Immature natural killer cell (primary cell): ENCODE results near the gene UBFD1. TPM values are rescaled to one million over a fixed set of nuclear protein-coding genes. Genes with fewer than 3 reads are reported as not detected.
A peak's percentile ranks its signal among the peaks of the same experiment; 100 is the strongest.

ENCODE experiments used
- DNase-seq, 3 donors: peaks; one replicate each; pipeline ENCODE4 v3.0.0; 2022; ENCODE audit warnings: mixed read lengths in 1 of 3
- H3K27ac Mint-ChIP-seq, 6 donors: one replicate each; pipeline ENCODE4 v1.8.0; 2020; ENCODE audit warnings: mixed read lengths in 6 of 6, mild to moderate bottlenecking in 5 of 6, inconsistent platforms in 4 of 6, moderate library complexity in 3 of 6
- H3K27me3 Mint-ChIP-seq, 3 donors: one replicate each; pipeline ENCODE4 v1.8.0; 2020 to 2021; ENCODE audit warnings: low read depth in 3 of 3, mild to moderate bottlenecking in 3 of 3, mixed read lengths in 3 of 3, moderate library complexity in 3 of 3, inconsistent platforms in 1 of 3
- H3K36me3 Mint-ChIP-seq, 3 donors: one replicate each; pipeline ENCODE4 v1.8.0; 2020; ENCODE audit warnings: mixed read lengths in 3 of 3, inconsistent platforms in 2 of 3, mild to moderate bottlenecking in 2 of 3
- H3K4me1 Mint-ChIP-seq, 2 donors: one replicate each; pipeline ENCODE4 v1.8.0; 2020; ENCODE audit warnings: inconsistent platforms in 2 of 2, mild to moderate bottlenecking in 2 of 2, mixed read lengths in 2 of 2, moderate library complexity in 1 of 2
- H3K4me3 Mint-ChIP-seq, 5 donors: one replicate each; pipeline ENCODE4 v1.8.0; 2020; ENCODE audit warnings: mild to moderate bottlenecking in 5 of 5, mixed read lengths in 5 of 5, inconsistent platforms in 3 of 5, moderate library complexity in 3 of 5
- H3K9me3 Mint-ChIP-seq, 6 donors: one replicate each; pipeline ENCODE4 v1.8.0; 2020; ENCODE audit warnings: mild to moderate bottlenecking in 6 of 6, mixed read lengths in 6 of 6, inconsistent platforms in 4 of 6, moderate library complexity in 3 of 6
- polyA plus RNA-seq, 3 donors: library from polyadenylated mRNA; unstranded; fragments of 300-500 nt; fragmentation: Illumina TruSeq; gene quantifications; one replicate each; pipeline ENCODE4 v1.2.3, GENCODE V29; 2021

UBFD1 gene
- polyA plus RNA-seq, 3 donors from 2014 or later, result 13.1 to 18.8 (median 14.2) TPM

- H3K36me3 Mint-ChIP-seq, result peaks cover 21 to 27% (median 26%) of the 10 kb centered on the region in 3 donors
- peak overlapping the region in 1 of 6 donors; percentile 45 for H3K27ac Mint-ChIP-seq
- peaks cover 0 to 2% (median 2%) of the 10 kb centered on the region in 3 donors for H3K27me3 Mint-ChIP-seq
- no peak for DNase-seq
- no peaks in the 10 kb centered on the region for H3K9me3 Mint-ChIP-seq
- no peak overlapping the region for H3K4me3 Mint-ChIP-seq
- peaks cover 9 to 15% of the 10 kb centered on the region in 2 donors for H3K4me1 Mint-ChIP-seq
Observed at GRCh38 chr16:23518435-23518891, 39.1 kb upstream of the UBFD1 start.

GRCh38 chr16:23519282-23519681 is 38.2 kb upstream of the UBFD1 start:
- Mint-ChIP-seq H3K4me1 (peaks cover 9 to 15% of the 10 kb centered on the region in 2 donors), H3K4me3 (no peak overlapping the region), H3K36me3 (peaks cover 25 to 33% (median 32%) of the 10 kb centered on the region in 3 donors), H3K27me3 (peaks cover 0 to 2% (median 2%) of the 10 kb centered on the region in 3 donors), H3K9me3 (no peaks in the 10 kb centered on the region), H3K27ac (no peak overlapping the region)
- DNase-seq, result no peak

GRCh38 chr16:23520500-23520899 is 37.0 kb upstream of the UBFD1 start:
- Mint-ChIP-seq H3K4me1 (peaks cover 2 to 3% of the 10 kb centered on the region in 2 donors), H3K27me3 (peaks cover 0 to 2% (median 1%) of the 10 kb centered on the region in 3 donors), H3K9me3 (no peaks in the 10 kb centered on the region), H3K4me3 (no peak overlapping the region), H3K36me3 (peaks cover 32 to 43% (median 41%) of the 10 kb centered on the region in 3 donors), H3K27ac (no peak overlapping the region)
- no peak for DNase-seq

- H3K4me3 Mint-ChIP-seq, result no peak overlapping the region
- DNase-seq, result no peak
- H3K27ac Mint-ChIP-seq, result no peak overlapping the region
- H3K9me3 Mint-ChIP-seq, result no peaks in the 10 kb centered on the region
- no peaks in the 10 kb centered on the region for H3K27me3 Mint-ChIP-seq
- peaks cover 32 to 43% (median 41%) of the 10 kb centered on the region in 3 donors for H3K36me3 Mint-ChIP-seq
- H3K4me1 Mint-ChIP-seq, result no peaks in the 10 kb centered on the region
Observed at GRCh38 chr16:23521037-23521743, 36.3 kb upstream of the UBFD1 start.

- no peaks in the 10 kb centered on the region for H3K27me3 Mint-ChIP-seq
- no peak overlapping the region for H3K4me3 Mint-ChIP-seq
- H3K4me1 Mint-ChIP-seq, result no peaks in the 10 kb centered on the region
- H3K9me3 Mint-ChIP-seq, result no peaks in the 10 kb centered on the region
- H3K27ac Mint-ChIP-seq, result no peak overlapping the region
- no peak for DNase-seq
- peaks cover 32 to 43% (median 41%) of the 10 kb centered on the region in 3 donors for H3K36me3 Mint-ChIP-seq
Observed at GRCh38 chr16:23521965-23522364, 35.6 kb upstream of the UBFD1 start.

- DNase-seq, result no peak
- peaks cover 32 to 50% (median 48%) of the 10 kb centered on the region in 3 donors for H3K36me3 Mint-ChIP-seq
- peak overlapping the region in 1 of 6 donors; percentile 28 for H3K27ac Mint-ChIP-seq
- no peak overlapping the region for H3K4me3 Mint-ChIP-seq
- no peaks in the 10 kb centered on the region for H3K9me3 Mint-ChIP-seq
- H3K4me1 Mint-ChIP-seq, result no peaks in the 10 kb centered on the region
- H3K27me3 Mint-ChIP-seq, result no peaks in the 10 kb centered on the region
Observed at GRCh38 chr16:23523321-23523720, 34.2 kb upstream of the UBFD1 start.

GRCh38 chr16:23523876-23524385 is 33.6 kb upstream of the UBFD1 start:
- Mint-ChIP-seq H3K4me1 (no peaks in the 10 kb centered on the region), H3K36me3 (peaks cover 32 to 54% (median 48%) of the 10 kb centered on the region in 3 donors)

GRCh38 chr16:23524886-23525285 is 32.6 kb upstream of the UBFD1 start:
- no peak overlapping the region for H3K27ac Mint-ChIP-seq
- DNase-seq, result no peak
- H3K4me1 Mint-ChIP-seq, result no peaks in the 10 kb centered on the region
- H3K9me3 Mint-ChIP-seq, result no peaks in the 10 kb centered on the region
- no peak overlapping the region for H3K4me3 Mint-ChIP-seq
- H3K27me3 Mint-ChIP-seq, result no peaks in the 10 kb centered on the region
- H3K36me3 Mint-ChIP-seq, result peaks cover 27 to 48% (median 42%) of the 10 kb centered on the region in 3 donors

More at GRCh38 chr16:23523876-23524385, 33.6 kb upstream of the UBFD1 start:
- H3K4me3 Mint-ChIP-seq, result no peak overlapping the region
- no peaks in the 10 kb centered on the region for H3K9me3 Mint-ChIP-seq
- no peaks in the 10 kb centered on the region for H3K27me3 Mint-ChIP-seq
- DNase-seq, result no peak
- H3K27ac Mint-ChIP-seq, result peak overlapping the region in 1 of 6 donors; percentile 51

GRCh38 chr16:23527961-23528643 is 29.4 kb upstream of the UBFD1 start:
- no peak for DNase-seq
- H3K27ac Mint-ChIP-seq, result no peak overlapping the region
- no peaks in the 10 kb centered on the region for H3K27me3 Mint-ChIP-seq
- H3K9me3 Mint-ChIP-seq, result no peaks in the 10 kb centered on the region
- H3K36me3 Mint-ChIP-seq, result peaks cover 14 to 33% (median 24%) of the 10 kb centered on the region in 3 donors
- H3K4me3 Mint-ChIP-seq, result no peak overlapping the region
- H3K4me1 Mint-ChIP-seq, result no peaks in the 10 kb centered on the region

- no peaks in the 10 kb centered on the region for H3K4me1 Mint-ChIP-seq
- H3K4me3 Mint-ChIP-seq, result no peak overlapping the region
- H3K27ac Mint-ChIP-seq, result no peak overlapping the region
- no peaks in the 10 kb centered on the region for H3K9me3 Mint-ChIP-seq
- no peak for DNase-seq
- no peaks in the 10 kb centered on the region for H3K27me3 Mint-ChIP-seq
- peaks cover 11 to 27% (median 19%) of the 10 kb centered on the region in 3 donors for H3K36me3 Mint-ChIP-seq
Observed at GRCh38 chr16:23528644-23529310, 28.8 kb upstream of the UBFD1 start.

- no peak overlapping the region for H3K27ac Mint-ChIP-seq
- H3K36me3 Mint-ChIP-seq, result peaks cover 4 to 24% (median 15%) of the 10 kb centered on the region in 3 donors
- H3K4me3 Mint-ChIP-seq, result no peak overlapping the region
- no peak for DNase-seq
- no peaks in the 10 kb centered on the region for H3K4me1 Mint-ChIP-seq
- H3K9me3 Mint-ChIP-seq, result no peaks in the 10 kb centered on the region
- no peaks in the 10 kb centered on the region for H3K27me3 Mint-ChIP-seq
Observed at GRCh38 chr16:23530062-23530461, 27.5 kb upstream of the UBFD1 start.

- H3K27me3 Mint-ChIP-seq, result no peaks in the 10 kb centered on the region
- peaks cover 0 to 17% (median 11%) of the 10 kb centered on the region in 3 donors for H3K36me3 Mint-ChIP-seq
- no peak for DNase-seq
- H3K9me3 Mint-ChIP-seq, result no peaks in the 10 kb centered on the region
- no peaks in the 10 kb centered on the region for H3K4me1 Mint-ChIP-seq
- no peak overlapping the region for H3K4me3 Mint-ChIP-seq
- no peak overlapping the region for H3K27ac Mint-ChIP-seq
Observed at GRCh38 chr16:23532448-23532847, 25.1 kb upstream of the UBFD1 start.

- Mint-ChIP-seq H3K4me1 (no peaks in the 10 kb centered on the region), H3K9me3 (no peaks in the 10 kb centered on the region), H3K27ac (no peak overlapping the region), H3K4me3 (no peak overlapping the region), H3K27me3 (no peaks in the 10 kb centered on the region), H3K36me3 (peaks cover 0 to 10% (median 6%) of the 10 kb centered on the region in 3 donors)
- DNase-seq, result no peak
Observed at GRCh38 chr16:23534868-23535860, 22.4 kb upstream of the UBFD1 start.
